GM19035 (cell line): ENCODE measurements around the gene AGER.
"Not testable (repeated sequence)": the region's sequence is repeated elsewhere in the genome, so short reads cannot be mapped to it uniquely, and the experiment has no call there.

Experiments used
- ATAC-seq: cut with Tn5 transposase; IDR thresholded peaks from one replicate; pipeline ENCODE4 v1.9.1; 2021; ENCODE audit not compliant: unreplicated experiment

The AGER gene

DNA sequence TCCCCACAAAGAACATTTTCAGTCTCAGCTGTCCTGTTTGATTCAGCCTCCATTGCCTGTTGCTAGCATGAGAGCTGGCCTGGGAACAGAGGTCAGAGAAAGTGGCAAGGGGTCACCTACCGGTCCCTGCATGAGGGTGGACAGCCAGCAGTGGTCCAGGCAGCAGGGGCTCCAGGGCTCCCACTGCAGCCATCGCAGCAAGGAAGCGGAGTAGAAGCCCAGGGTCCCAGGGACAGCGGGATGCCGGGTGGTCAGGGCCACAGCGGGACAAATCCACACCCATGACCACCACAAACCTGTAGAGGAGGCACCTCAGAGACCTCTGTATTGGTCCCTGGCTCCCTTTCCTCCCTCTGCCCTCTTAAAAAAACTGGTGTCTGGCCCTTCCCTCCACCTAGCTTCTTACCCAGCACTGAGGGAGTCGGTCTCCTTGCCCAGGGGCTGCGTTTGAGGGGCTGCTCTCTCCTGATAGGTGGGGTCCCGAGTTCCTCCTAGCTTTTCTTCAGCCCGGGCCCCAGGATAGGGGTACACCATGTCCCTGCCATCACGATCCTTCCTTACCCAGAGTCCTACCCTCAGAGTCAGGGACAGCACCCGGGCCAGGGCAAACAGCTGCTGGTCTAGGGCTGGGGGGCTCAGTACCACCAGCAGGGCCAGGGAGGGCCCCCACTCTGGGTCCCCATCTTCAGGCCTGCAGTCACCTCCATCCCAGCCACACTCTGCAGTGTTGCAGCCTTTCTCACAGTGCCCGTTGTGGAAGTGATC, 16.8 kb upstream of the AGER start:
- ATAC-seq: no peak

DNA sequence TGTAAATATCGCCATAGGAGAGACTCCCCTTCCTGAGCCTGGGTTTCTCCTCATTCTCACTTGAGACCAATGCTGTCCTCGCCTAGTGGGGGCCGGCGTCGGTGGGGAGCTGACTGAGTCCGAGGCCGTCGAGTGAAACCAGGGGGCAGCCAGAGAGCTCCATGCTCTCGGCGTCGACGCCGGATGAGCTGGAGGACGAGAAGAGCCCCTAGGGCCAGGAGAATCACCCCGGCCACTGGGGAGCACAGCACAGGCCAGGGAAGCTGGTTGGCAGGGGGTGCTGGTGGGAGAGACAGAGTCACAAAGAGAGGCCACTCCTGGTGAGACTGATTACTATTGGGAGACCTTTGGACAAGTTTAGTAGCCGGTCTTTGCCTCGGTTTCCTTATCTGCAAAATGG, 14.8 kb upstream of the AGER start:
- ATAC-seq: no peak

DNA sequence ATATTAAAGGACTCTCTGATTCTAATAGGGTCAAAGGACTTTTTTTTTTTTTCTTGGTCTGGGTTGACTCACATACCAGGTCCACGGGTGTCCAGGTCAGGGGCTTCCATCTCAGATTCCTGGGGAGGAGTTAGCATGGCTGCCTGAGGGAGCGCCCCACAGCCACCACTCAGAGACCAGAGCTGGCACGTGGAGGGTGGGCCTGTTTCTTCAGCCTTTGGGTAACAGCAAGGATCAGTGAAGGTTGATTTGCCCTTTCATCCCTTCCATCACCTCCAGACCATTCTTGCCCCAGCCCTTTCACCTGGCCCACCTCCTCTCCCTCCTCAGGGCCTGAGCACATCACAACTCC, 14.3 kb upstream of the AGER start:
- no peak for ATAC-seq

DNA sequence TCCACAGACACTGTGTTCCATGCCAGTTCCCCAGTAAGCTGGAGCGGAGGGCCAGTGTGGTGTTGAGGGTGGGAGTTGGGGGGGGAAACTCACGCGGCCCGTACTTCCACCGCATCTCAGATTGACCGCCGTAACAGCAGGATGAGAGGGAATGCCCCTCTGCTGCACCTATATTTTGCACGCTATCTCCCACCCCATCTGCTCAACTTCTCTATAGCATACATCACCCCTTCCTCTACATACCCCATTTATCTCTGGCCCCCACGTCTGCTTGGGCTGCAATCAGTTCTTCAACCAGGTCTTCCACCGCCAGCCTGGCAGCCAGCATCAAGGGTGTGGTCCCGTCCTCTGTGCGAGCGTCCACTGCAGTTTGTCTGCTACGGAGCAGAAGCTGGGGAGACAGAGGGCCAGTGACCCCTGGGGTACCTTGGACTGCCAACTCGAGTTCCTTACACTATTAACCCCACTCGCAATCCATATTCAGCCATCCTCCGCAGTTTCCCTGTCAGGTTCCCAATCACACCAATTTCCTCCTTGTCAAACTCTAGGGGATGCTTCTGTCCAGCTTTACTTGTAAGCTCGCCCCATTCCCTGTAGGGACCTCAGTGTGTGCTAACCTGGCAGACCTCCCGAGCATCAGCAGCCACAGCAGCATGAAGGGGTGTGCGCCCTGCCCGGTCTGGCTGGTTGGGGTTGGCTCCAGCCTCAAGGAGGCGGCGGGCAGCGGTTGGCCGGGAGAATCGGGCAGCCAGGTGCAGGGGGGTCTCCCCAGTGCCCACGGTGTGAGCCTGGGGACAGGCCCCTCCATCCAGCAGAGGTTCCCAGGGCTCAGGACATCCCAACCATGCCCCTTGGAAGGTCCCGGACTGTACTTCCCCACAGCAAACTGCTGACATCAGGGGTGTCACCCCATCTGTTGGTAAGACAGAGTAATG, 12.9 kb upstream of the AGER start:
- no peak for ATAC-seq

DNA sequence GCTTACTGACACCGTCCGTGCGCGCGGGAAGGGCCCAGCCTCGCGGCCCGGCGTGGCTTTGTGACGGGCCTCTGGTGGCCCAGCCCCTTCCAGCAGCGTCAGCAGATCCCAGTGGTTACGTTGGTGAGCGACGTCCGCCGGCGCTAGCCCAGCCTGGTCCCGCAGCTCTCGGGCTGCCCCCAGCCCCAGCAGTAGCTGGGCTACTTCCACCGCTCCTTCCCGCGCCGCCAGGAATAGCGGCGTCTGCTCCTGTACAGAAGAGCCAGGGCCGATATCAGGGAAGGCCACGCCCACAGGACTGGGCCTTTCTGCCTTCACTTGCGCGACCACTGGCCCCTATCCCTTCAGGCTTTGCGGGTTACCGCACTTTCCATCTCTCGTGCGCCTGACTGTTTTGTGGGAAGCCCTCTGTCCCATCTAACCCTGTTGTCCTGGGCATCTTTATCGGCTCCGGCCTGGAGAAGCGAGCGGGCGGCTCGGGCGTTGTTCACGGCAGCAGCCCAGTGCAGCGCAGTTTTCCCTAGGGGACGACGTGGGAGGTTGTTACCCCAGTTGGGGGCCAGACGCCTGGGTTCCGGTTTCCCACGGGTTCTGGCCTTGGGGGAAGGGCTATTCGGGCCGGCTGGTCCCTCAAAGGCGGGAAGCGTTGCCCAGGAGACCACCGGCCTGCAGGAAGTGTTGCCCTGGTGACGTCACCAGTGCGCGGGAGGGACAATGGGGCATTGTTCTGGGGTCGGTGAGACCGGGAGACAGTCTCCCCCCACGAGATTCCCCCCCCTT, 12.0 kb upstream of the AGER start:
- ATAC-seq: peak; percentile 75

DNA sequence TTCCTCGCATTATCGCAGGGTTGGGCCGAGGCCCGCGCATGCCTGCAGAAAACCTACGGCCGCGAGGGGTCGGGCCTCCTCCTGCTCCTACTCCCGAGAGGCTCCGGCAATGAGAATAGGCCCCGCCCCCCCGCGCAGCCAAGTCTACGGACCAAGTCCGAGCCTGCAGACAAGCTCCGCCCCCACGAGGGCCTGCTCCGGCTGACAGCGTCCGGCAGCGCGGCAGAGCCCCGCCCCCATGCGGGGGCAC, 11.5 kb upstream of the AGER start:
- ATAC-seq: peak; percentile 79

DNA sequence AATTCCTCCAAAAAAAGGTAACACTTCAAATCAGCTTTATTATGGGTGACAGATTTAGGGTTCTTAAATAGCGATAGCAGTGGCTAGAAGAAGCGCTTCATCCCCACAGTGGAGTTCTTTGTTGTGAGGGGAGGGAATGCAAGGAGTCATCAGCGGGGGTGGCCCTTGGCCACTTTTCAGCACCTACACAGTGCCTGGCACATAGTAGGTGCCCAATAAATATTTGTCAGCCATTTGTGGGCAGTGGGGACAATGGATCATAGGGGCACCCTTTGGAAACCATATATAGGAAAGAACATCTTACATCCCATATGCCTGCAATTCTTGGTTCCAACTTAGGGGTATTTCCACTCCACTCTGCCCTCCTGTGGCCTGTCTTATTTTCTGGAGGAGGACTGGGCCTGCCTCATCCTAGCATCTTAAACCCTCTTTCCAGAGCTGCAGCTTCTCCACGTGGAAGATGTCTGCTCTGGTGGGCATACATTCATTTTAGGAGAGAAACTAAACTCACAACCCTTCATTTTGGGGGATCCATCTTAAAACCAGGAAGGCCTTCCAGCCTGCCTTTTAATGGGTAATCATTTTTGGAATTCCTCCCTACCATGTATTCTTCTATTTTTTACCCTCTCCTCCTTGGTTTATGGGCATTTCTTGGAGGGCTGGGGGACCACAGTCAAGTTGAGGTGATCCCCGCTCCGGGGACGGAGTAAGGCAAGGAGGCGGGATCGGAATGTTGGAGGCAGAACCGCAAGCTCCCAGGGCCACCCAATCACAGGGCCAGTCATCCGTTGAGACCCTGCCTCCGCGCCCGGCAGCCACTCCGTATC, 11.0 kb upstream of the AGER start:
- no peak for ATAC-seq

DNA sequence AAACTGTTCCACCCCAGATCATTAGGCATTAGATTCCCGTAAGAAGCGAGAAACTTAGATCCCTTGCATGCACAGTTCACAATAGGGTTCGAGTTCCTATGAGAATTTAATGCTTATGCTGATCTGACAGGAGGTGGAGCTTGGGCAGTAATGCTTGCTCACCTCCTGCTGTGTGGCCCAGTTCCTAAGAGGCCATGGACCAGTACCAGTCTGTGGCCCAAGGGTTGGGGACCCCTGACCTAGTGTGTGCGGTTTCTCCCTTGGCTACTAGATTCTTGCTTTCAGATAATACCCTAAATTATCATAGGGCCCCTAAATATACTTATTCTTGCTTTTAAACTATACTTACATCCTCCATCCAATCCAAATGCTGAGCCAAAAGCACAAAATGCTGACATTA, 10.3 kb upstream of the AGER start:
- no peak for ATAC-seq

DNA sequence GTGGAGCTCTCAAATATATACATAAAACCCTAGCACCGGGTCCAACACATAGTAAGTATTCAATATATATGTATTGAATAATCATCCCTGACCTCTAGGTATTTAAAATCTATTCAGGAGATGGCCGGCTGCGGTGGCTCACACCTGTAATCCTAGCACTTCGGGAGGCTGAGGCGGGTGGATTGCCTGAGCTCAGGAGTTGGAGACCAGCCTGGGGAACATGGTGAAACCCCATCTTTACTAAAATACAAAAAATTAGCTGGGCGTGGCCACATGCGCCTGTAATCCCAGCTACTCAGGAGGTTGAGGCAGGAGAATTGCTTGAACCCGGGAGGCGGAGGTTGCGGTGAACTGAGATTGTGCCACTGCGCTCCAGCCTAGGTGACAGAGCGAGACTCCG, 9.0 kb upstream of the AGER start:
- ATAC-seq: not testable (repeated sequence)

DNA sequence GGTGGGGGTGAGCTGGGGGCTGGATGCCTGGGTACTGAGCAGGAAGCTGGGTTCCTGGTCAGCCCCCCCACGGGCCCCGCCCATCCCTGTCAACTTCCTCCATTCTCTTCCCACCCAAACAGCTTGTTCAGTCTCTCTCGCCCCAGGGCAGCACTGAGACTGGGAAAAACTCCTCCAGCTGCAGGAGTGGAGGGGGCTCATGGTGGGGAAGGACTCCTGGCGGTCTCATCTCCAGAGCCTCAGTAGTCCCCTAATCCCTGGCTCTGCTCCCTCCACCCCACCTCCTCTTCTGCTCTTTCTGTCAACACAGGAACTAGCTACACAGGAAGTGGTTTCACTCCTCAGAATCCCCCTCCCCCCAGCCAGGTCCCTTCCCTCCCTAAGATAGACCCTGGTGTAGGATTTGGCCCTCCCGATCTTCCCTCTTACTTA, 8.6 kb upstream of the AGER start, which contains the start of gene GPSM3:
TSS of gene GPSM3 (minus strand) at position 36 of the 432 bp plus-strand sequence. CDS start 130 bp downstream, outside the sequence.
- no peak for ATAC-seq

DNA sequence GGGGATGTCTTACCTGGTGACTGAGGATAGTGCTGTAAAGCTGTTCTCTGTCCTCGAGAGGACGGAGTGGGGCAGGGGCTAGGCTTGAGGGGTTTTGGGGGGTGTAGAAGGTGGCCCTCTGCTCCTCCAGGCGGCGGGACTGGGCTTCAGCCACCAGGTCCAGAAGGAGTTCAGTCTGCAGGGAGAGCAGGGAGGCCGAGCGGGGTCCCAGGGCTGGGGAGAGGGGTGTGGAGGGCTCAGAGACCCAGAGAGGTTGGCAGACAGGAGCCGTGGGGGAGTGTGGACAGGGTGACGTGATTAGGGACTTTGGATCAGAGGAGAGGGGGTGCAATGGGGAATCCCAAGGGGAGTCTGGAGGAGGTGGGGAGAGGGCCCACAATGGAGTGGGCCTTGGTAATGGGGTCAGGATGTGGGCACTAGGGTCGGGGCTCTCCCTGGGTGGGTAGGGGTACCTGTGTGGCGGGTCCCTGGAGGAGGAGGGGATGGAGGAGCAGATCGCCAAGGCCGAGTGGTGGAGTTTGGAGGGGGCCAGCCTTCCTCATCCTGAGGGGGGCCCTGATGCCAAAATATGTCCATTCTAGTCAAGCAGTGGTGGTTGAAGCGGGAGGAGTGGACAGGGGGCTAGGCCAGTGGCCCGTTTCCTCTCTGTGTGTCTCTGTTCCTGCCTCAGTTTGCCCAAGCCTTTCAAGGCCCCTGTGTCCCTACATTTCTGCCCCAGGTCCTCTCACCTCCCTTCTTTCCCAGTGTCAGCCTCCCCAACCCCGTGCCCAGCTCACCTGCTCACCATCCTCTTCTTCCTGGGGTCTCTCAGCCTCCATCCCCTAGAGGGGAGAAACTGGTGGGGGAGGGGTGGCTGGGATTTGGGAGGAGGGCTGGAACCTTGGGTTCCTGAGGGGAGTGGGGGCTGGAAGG, 7.9 kb upstream of the AGER start:
- ATAC-seq: no peak

DNA sequence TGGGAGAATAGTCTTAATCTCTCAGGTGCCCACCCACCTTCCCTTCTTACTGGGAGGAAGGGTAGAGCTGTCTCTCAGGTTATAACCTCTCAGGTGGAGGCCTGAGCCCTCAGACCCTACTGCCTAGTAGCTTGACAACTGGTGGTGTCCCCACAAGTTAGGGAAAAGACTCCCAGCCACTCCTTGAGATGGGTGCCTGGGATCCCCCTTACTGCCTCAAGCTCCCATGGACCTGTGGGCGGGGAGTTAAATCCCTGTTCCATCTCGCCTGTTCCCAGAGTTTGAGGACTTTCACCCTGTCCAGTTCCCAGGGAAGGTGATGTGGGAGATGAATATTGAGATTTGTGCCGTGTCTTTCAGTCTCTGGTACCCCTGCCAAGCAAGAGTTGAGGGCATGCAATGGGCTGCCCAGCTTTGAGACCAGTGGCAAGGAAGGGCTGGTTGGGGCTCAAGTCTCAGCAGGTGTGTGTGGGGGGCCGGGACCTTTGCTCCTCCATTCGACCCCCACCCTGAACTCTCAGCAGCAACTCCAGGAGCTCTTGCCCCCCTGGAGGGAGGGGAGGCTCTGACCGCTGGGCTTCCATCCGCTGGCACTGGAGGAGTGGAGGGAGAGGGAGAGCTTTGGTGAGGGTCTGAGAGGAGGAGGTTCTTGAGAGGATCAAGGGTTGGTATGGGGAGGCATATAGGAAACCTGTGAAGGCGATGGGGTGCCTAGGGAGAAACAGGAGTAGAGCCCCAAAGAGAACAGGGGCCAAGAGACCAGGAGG, 7.0 kb upstream of the AGER start:
- ATAC-seq: no peak

DNA sequence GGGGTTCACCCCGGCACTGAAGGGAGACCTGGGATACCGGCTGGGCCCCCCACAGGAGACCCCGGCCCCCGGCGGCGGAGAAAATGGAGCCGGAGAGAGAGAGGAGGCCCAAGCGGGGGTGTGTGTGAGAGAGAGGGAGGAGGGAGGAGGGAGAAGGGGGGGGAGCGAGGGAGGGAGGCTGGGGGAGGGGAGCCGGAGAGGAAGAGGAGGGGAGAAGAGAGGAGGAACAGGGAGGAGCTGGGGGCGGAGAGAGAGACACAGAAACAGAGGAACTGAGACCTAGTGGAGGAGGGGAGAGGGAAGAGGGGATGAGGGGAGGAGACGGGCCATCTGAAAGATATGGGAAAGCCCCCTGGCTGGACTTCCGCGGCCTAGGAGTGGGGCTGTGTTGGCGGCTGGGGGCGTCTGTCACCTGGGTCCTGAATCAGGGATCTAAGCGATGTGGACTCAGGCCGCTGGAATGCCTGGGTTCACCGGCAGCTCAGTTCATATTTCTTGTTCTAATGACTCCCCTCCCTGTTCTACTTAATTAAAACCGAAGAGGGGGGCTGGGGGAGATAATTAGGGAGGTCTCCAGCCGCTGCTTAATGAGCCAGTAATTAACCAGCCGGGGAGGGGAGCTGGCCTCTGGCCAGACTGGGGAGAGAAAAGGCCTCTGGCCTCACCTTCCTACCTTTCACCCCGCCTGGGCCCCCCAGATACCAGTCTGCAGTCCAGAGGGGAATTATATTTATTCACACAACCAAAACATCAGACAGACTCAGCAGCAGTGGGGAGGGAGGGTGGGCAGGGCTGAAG, 6.2 kb upstream of the AGER start, which contains the start of gene PBX2:
TSS of gene PBX2 (minus strand) at position 149 of the 798 bp plus-strand sequence. CDS start 287 bp downstream, outside the sequence.
- ATAC-seq: peak; percentile 59

DNA sequence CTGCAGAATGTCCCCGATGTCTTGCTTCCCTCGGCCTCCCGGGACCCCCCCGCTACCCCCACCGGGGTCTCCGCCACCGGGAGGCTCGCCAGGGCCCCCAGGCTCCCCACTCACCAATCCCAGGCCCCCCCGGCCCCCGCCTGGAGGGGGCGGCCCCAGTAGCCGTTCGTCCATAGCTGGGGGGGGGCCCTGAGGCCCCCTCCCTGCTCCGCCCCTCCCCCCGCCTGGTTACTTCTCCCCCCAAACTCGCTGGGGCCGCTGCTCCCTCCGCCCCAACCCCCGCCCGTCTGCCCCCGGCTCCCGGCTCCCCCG, 5.6 kb upstream of the AGER start:
- no peak for ATAC-seq

DNA sequence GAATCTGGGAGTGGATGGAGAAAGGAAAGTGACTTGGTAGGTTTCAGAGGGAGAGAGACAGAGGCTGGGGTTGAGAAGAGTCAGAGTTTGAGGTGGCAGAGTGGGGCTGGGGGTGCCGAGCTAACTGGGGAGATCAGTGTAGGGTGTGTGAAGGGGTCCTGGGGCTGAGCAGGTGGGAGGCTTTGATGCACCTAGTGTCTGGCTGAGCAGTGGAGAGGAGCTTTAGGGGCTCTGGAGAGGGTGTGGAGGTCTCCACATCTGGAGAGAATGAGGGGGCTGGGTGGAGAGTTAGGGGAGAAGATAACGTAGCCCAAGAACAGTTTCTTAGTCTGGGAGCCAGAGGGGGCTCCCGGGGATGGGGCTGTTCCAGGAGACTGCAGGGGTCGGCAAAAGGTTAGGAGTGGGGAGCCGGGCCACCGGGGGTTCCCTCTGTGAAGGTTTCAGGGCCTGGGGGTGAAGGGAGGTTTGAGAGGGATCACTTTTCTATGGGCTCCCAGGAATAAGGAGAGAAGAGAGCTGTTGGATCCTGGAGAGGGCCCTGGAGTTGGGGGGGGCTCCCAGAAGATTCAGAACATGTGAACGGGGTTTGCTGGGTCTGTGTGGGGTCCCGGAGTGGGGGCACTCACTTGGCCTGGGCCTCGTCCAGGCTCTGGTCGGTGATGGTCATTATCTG, 5.2 kb upstream of the AGER start:
- no peak for ATAC-seq

DNA sequence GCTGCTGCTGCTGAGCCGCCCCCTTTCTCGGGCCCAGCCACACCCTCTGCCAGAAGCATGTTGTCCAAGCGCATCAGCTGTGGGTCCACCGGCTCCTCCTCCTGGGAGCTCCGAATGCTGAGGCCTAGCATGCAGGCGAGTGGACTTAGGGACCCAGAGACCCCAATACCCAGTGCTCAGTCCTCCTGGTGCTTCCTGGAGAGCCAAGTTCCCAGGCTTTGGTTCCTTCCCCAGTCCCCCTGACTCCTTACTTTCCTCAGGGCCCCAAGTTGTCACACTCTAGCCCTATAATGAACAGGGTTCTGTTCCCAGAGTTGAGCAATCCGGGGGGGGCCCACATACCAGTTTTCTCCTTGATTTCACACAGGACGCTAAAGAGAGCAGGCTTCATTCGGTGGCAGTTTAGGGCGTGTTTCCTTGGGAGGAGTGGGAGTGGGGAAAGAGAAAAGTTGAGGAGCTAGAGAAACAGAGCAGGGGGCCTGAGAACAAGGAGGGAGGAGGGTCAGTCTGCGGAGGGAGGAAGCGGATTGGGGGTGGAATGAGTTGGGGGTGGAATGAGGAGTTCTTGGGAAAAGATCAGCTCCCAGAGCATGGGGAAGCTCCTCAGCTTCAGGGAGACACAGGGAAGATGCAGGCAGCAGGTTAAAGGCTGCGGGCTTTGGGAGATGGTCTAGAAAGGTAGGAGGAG, 4.5 kb upstream of the AGER start:
- no peak for ATAC-seq
